GM10248 (cell line): ENCODE data around the gene MFSD6L.
"Not testable (repeated sequence)": the region's sequence is repeated elsewhere in the genome, so short reads cannot be mapped to it uniquely, and the experiment has no call there.

Experiments
- CTCF ChIA-PET: fragments of 300-600 bp; sonication (Branson Sonifier 250); formaldehyde crosslinking; extraction: SDS; loops from one replicate; lab custom pipeline; 2021; ENCODE audit warnings: antibody characterized with exemption; lab: Yijun Ruan, JAX
- POLR2A ChIA-PET: fragments of 350-650 bp; sonication (Branson Sonifier 250); formaldehyde crosslinking; extraction: SDS; loops from one replicate; lab custom pipeline; 2020; ENCODE audit warnings: antibody characterized with exemption; lab: Yijun Ruan, JAX
- DNase-seq: peaks from one replicate; pipeline ENCODE4 v3.0.0; 2012; ENCODE audit errors: extremely low spot score
- CTCF ChIP-seq: IDR thresholded peaks from 2 replicates; pipeline ENCODE4 v1.5.1; 2012; ENCODE audit warnings: mild to moderate bottlenecking, low read depth; ENCODE audit errors: extremely low read depth, missing control alignments, control extremely low read depth

The MFSD6L gene

DNA sequence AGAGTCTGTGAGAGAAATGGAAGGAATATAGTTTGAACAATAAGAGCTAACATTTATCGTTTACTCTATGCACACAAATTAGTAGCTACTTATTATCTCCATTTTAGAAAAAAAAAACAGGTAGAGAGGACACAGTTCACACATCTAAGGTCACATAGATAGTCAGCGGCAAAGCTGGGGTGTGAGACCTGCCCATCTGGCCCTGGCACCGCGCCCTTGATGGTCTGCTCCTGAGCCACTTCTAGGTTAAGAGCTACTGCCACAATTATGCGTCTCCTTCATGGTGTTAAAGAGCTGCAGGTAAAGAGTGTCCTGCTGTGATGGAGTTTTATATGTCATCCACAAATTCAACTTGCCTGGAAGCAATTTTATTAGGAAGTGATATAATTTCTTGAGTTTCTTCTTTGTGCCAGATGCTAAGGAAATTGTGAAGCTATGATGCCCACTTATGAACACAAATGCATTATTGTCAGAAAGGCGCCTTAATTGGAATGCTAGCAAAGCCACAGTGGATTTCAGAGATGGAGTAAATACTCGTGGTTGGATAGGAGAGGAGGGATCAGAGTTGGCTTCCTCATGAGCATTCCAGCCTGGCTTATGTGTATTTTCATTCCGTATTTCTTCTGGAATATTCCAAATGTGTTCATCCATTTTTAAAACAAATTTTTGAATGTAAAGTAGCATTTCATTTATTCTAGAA, 21.3 kb upstream of the MFSD6L start:
- DNase-seq, result no peak
- ChIA-PET CTCF (interaction anchor here (0.9 to 2.9 kb wide), 6 partner anchors 10 to 175 kb away, joined by 3 to 8 read pairs (median 4); no protein-coding TSS in a partner anchor), POLR2A (no interaction called here)
- TF ChIP-seq CTCF, result no peak

DNA sequence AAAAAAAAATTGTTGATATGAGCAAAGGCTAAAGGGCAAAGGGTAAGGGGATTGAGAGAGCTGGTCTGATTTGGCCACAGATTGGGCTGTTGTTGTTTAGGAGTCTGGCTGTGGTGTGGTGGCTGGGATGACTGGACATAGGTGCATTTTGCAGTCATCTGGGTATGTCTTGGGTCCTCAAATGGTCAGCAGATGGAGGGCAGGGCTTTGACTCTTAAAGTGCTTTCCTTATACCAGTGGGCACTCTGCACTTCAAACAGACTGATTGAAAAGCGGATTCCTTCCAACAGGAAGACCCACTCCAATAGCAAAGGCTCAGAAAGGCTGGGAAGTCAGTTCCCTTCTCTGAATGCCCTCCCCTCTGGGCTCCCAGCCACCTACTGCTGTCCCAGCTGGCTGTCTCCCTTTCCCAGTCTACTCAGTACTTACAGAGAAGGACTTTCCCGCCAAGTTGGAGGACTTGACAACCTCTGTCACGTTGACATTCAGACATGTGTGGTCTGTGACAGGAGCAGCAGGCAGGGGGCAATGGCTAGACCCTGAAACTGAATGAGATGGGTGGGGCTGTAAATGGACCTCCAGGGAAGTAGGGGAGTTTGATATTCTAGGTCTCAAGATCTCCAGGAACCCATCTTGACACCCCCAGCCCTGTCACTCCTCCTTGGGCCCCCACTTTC, 19.6 kb upstream of the MFSD6L start:
- POLR2A ChIA-PET, result no interaction called here
- TF ChIP-seq CTCF, result no peak
- no peak for DNase-seq
- CTCF ChIA-PET, result interaction anchor here (2.0 kb wide), 1 partner anchor 11 kb away, joined by 6 read pairs; no protein-coding TSS in a partner anchor

DNA sequence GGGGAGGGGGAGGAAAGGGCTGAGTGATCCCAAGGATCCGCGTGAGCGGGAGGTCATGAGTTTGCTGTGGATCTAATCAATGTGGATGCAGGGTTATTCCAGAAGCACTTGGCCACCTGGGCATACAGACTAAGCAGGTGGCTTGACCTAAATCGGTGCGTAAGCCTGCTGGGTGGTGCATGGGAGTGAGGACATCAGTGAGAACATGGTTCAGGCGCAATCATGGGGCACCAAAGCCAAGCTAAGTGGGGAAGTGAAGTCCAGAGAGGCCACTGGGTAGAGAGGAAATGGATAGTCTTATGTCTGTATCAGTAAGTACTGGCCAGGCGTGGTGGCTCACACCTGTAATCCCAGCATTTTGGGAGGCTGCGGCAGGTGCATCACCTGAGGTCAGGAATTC, 18.9 kb upstream of the MFSD6L start:
- no peak for DNase-seq
- TF ChIP-seq CTCF, result no peak
- ChIA-PET POLR2A (no interaction called here), CTCF (interaction anchor here (2.0 kb wide), 1 partner anchor 10 kb away, joined by 6 read pairs; no protein-coding TSS in a partner anchor)

- peak; percentile 90 for DNase-seq
- CTCF ChIA-PET, result interaction anchor here (0.7 to 5.5 kb wide), 10 partner anchors 11 to 431 kb away, joined by 3 to 27 read pairs (median 4); partner anchors contain the start of gene KRABD2
- TF ChIP-seq CTCF, result no peak
- POLR2A ChIA-PET, result interaction anchor here (0.6 to 1.3 kb wide), 5 partner anchors 9 to 176 kb away, joined by 3 to 6 read pairs (median 3); partner anchors contain the start of genes MYH10 and PIK3R6
Observed at GRCh38 chr17:8806926-8807550, 7.9 kb upstream of the MFSD6L start.

- ChIA-PET CTCF (interaction anchor here (0.7 to 5.5 kb wide), 7 partner anchors 15 to 190 kb away, joined by 3 to 27 read pairs (median 4); no protein-coding TSS in a partner anchor), POLR2A (interaction anchor here (0.6 to 1.3 kb wide), 5 partner anchors 8 to 176 kb away, joined by 3 to 6 read pairs (median 3); partner anchors contain the start of genes MYH10 and PIK3R6)
- no peak for DNase-seq
- no peak for TF ChIP-seq CTCF
Observed at GRCh38 chr17:8806253-8806925, 7.2 kb upstream of the MFSD6L start.

GRCh38 chr17:8805396-8805795, 6.2 kb upstream of the MFSD6L start:
- POLR2A ChIA-PET, DNase-seq: not testable (repeated sequence)
- CTCF ChIA-PET, result interaction anchor here (1.0 to 5.5 kb wide), 3 partner anchors 20 to 191 kb away, joined by 3 to 27 read pairs (median 6); no protein-coding TSS in a partner anchor
